HepG2 (cell line): ENCODE data around the gene NHERF2. TPM values are rescaled to one million over a fixed set of nuclear protein-coding genes. Genes with fewer than 3 reads are reported as not detected.
A peak's percentile ranks its signal among the peaks of the same experiment; 100 is the strongest.

Source experiments
- ARNTL ChIP-seq: sonication (generic); formaldehyde crosslinking; IDR thresholded peaks from 2 replicates; pipeline ENCODE4 v1.4.0; 2020; ENCODE audit warnings: mild to moderate bottlenecking, missing genetic modification reagents
- CENPT ChIP-seq: sonication (generic); formaldehyde crosslinking; IDR thresholded peaks from 2 replicates; pipeline ENCODE4 v1.8.0; 2022; ENCODE audit warnings: low read depth, mild to moderate bottlenecking, moderate library complexity, missing genetic modification reagents
- FOXA3 ChIP-seq: IDR thresholded peaks from 2 replicates; pipeline ENCODE4 v1.6.1; 2016; ENCODE audit warnings: missing genetic modification reagents, missing compliant biosample characterization
- GLI4 ChIP-seq: sonication (generic); formaldehyde crosslinking; IDR thresholded peaks from 2 replicates; pipeline ENCODE4 v1.5.1; 2020; ENCODE audit warnings: missing genetic modification reagents, mild to moderate bottlenecking, moderate library complexity, borderline replicate concordance
- IKZF1 ChIP-seq: fragments of 450-650 bp; IDR thresholded peaks from 2 replicates; pipeline ENCODE4 v1.7.1; 2016
- JUNB ChIP-seq: sonication (generic); formaldehyde crosslinking; IDR thresholded peaks from 2 replicates; pipeline ENCODE4 v1.8.0; 2022; ENCODE audit warnings: missing genetic modification reagents, mild to moderate bottlenecking, borderline replicate concordance
- NFE2 ChIP-seq: sonication (generic); formaldehyde crosslinking; IDR thresholded peaks from 2 replicates; pipeline ENCODE4 v1.4.0; 2020; ENCODE audit warnings: missing genetic modification reagents
- POLR2A ChIP-seq, 2 experiments: IDR thresholded peaks; 2 replicates each; pipeline ENCODE4 v1.6.1; 2011; ENCODE audit warnings: low read depth in 2 of 2, low read length in 2 of 2, mild to moderate bottlenecking in 1 of 2, moderate library complexity in 1 of 2; ENCODE audit not compliant: insufficient read depth in 1 of 2
- POLR2AphosphoS5 ChIP-seq: IDR thresholded peaks from 2 replicates; pipeline ENCODE4 v1.6.1; 2012; ENCODE audit warnings: low read depth, low read length
- RBM22 ChIP-seq: fragments of 200-400 bp; formaldehyde crosslinking; optimal IDR thresholded peaks from 2 replicates; pipeline ENCODE3; 2017; ENCODE audit warnings: mild to moderate bottlenecking, low read length, moderate library complexity
- SIN3B ChIP-seq: fragments of 150-350 bp; IDR thresholded peaks from 2 replicates; pipeline ENCODE4 v1.6.1; 2014; ENCODE audit warnings: low read length
- TEAD2 ChIP-seq: sonication (generic); formaldehyde crosslinking; IDR thresholded peaks from 2 replicates; pipeline ENCODE4 v1.9.0; 2021; ENCODE audit warnings: missing genetic modification reagents
- THAP11 ChIP-seq: IDR thresholded peaks from 2 replicates; pipeline ENCODE4 v1.6.1; 2016; ENCODE audit warnings: missing biosample characterization, missing genetic modification reagents
- TOE1 ChIP-seq: sonication (generic); formaldehyde crosslinking; IDR thresholded peaks from 2 replicates; pipeline ENCODE4 v1.4.0; 2020; ENCODE audit warnings: mild to moderate bottlenecking, missing genetic modification reagents
- XRCC5 ChIP-seq: fragments of 200-400 bp; formaldehyde crosslinking; optimal IDR thresholded peaks from 2 replicates; pipeline ENCODE3; 2017; ENCODE audit warnings: mild to moderate bottlenecking, low read length
- ZKSCAN8 ChIP-seq: IDR thresholded peaks from 2 replicates; pipeline ENCODE4 v1.6.1; 2016; ENCODE audit warnings: borderline replicate concordance, missing genetic modification reagents, missing compliant biosample characterization
- ZMYM4 ChIP-seq: sonication (generic); formaldehyde crosslinking; IDR thresholded peaks from 2 replicates; pipeline ENCODE4 v1.8.1; 2023; ENCODE audit warnings: mild to moderate bottlenecking, missing genetic modification reagents
- ZNF207 ChIP-seq: fragments of 450-650 bp; IDR thresholded peaks from 2 replicates; pipeline ENCODE4 v1.6.1; 2016; ENCODE audit warnings: antibody characterized with exemption, borderline replicate concordance
- ZNF30 ChIP-seq: sonication (generic); formaldehyde crosslinking; IDR thresholded peaks from 2 replicates; pipeline ENCODE4 v1.5.0; 2020; ENCODE audit warnings: mild to moderate bottlenecking, missing genetic modification reagents
- polyA plus RNA-seq, 8 experiments: library from polyadenylated mRNA; depleted of rRNA in 3 of 8; stranded (reverse) in 7 of 8; unstranded in 1 of 8; fragments of >200 nt; fragmentation: Illumina TruSeq in 4 of 8; extraction: Trizol in 4 of 8; gene quantifications; 2 replicates each; pipeline versions ENCODE4 v1.2.1 to v1.2.3, GENCODE V29; 2011 to 2016; ENCODE audit warnings: low read depth in 4 of 8, missing spikeins in 1 of 8, mixed read lengths in 1 of 8; ENCODE audit not compliant: insufficient read depth in 1 of 8
- total RNA-seq, 5 experiments: library from RNA; depleted of rRNA; stranded (reverse); fragments of >200 nt; fragmentation: Illumina TruSeq; extraction: Trizol; gene quantifications; 2 replicates each; pipeline ENCODE4 v1.2.3, GENCODE V29; 2016; ENCODE audit warnings: low read depth in 1 of 5
- TF ChIP-seq, protein P1 (sequence below): sonication (generic); formaldehyde crosslinking; IDR thresholded peaks from 2 replicates; pipeline ENCODE4 v1.5.0; 2020; ENCODE audit warnings: missing genetic modification reagents, mild to moderate bottlenecking, borderline replicate concordance
- TF ChIP-seq, protein P2 (sequence below): sonication (generic); formaldehyde crosslinking; IDR thresholded peaks from 2 replicates; pipeline ENCODE4 v1.5.0; 2020; ENCODE audit warnings: mild to moderate bottlenecking, missing genetic modification reagents
- TF ChIP-seq, protein P3 (sequence below): fragments of 450-650 bp; IDR thresholded peaks from 2 replicates; pipeline ENCODE4 v1.6.1; 2016
- TF ChIP-seq, protein P4 (sequence below): sonication (generic); formaldehyde crosslinking; IDR thresholded peaks from 2 replicates; pipeline ENCODE4 v1.4.0; 2020; ENCODE audit warnings: missing genetic modification reagents
- TF ChIP-seq, protein P5 (sequence below): IDR thresholded peaks from 2 replicates; pipeline ENCODE4 v1.6.1; 2016; ENCODE audit warnings: low read depth

NHERF2 gene
- total and polyA plus RNA-seq, 2 of the 13 experiments (the other 11 are each of a cell fraction or from before 2014, with no cell fraction given): 23.7 to 39.3 TPM

DNA sequence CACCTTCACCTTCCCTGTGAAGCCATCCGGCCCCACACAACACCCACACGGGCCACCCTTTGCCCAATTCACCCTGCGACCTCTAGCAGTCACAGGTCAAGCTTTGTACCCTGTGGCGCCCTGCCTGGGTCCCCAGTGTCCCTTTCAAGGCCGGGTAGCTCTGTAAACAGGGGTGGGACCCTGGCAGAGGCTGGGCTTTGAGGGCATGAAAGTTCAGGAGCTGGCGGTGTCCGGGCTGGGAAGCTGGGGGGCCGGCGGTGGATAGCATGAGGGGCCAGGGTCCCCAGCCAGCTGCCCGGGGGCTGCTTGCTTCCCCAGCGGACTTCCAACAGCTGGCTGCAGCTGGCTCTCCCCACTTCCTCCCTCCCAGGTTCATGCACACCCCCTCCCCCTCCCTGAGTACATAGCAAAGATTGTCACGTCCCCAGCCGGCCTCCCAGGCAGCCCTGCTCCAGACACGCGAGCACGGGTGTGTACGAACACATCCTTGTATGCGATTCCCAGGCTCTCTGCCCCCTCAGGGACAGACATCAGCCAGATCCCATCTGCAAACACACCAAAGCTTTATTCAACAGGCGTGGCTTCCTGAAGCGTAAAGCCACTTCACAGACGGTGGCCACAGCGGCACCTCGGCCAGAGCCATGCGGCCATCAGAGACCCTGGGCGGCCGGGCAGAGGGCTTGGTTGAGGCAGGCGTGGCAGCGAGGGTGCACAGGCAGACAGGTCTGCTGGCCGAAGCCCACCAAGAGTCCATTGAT lies 12.8 kb downstream of the NHERF2 start (continued):
- TF ChIP-seq JUNB (no peak; the same call in 1 of the 2 replicates), FOXA3 (CRISPR knock-in tag) (peak; percentile 80), NFE2 (no peak), RBM22 (peak; percentile 49), SIN3B (no peak), POLR2A (IDR thresholded peaks at IDR 0.05; ENCODE audit: insufficient read depth in 1 of 2, low read depth in 2 of 2, low read length in 2 of 2) (peak in 1 of 2 experiments; percentile 52; a peak in 3 of 4 replicates), ZNF30 (no peak), TOE1 (no peak), ZKSCAN8 (CRISPR knock-in tag) (peak; percentile 75; the same call in 1 of the 2 replicates), GLI4 (CRISPR knock-in tag) (no peak), POLR2AphosphoS5 (no peak; the same call in 1 of the 2 replicates), CENPT (no peak; the same call in 1 of the 2 replicates), ARNTL (CRISPR knock-in tag) (peak; percentile 58), XRCC5 (peak; percentile 25), ZNF207 (no peak), TEAD2 (CRISPR knock-in tag) (no peak), ZMYM4 (CRISPR knock-in tag) (peak; percentile 10; the same call in 1 of the 2 replicates), IKZF1 (no peak), THAP11 (CRISPR knock-in tag) (peak; percentile 80)
- TF ChIP-seq, protein P1, sequence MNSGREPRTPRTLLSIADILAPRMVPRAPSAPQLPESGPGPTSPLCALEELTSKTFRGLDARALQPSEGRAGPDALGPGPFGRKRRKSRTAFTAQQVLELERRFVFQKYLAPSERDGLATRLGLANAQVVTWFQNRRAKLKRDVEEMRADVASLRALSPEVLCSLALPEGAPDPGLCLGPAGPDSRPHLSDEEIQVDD (CRISPR knock-in tag): no peak
- TF ChIP-seq, protein P2, sequence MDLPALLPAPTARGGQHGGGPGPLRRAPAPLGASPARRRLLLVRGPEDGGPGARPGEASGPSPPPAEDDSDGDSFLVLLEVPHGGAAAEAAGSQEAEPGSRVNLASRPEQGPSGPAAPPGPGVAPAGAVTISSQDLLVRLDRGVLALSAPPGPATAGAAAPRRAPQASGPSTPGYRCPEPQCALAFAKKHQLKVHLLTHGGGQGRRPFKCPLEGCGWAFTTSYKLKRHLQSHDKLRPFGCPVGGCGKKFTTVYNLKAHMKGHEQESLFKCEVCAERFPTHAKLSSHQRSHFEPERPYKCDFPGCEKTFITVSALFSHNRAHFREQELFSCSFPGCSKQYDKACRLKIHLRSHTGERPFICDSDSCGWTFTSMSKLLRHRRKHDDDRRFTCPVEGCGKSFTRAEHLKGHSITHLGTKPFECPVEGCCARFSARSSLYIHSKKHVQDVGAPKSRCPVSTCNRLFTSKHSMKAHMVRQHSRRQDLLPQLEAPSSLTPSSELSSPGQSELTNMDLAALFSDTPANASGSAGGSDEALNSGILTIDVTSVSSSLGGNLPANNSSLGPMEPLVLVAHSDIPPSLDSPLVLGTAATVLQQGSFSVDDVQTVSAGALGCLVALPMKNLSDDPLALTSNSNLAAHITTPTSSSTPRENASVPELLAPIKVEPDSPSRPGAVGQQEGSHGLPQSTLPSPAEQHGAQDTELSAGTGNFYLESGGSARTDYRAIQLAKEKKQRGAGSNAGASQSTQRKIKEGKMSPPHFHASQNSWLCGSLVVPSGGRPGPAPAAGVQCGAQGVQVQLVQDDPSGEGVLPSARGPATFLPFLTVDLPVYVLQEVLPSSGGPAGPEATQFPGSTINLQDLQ (CRISPR knock-in tag): no peak
- TF ChIP-seq, protein P3, sequence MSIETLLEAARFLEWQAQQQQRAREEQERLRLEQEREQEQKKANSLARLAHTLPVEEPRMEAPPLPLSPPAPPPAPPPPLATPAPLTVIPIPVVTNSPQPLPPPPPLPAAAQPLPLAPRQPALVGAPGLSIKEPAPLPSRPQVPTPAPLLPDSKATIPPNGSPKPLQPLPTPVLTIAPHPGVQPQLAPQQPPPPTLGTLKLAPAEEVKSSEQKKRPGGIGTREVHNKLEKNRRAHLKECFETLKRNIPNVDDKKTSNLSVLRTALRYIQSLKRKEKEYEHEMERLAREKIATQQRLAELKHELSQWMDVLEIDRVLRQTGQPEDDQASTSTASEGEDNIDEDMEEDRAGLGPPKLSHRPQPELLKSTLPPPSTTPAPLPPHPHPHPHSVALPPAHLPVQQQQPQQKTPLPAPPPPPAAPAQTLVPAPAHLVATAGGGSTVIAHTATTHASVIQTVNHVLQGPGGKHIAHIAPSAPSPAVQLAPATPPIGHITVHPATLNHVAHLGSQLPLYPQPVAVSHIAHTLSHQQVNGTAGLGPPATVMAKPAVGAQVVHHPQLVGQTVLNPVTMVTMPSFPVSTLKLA: peak; percentile 48; the same call in 1 of the 2 replicates
- TF ChIP-seq, protein P4, sequence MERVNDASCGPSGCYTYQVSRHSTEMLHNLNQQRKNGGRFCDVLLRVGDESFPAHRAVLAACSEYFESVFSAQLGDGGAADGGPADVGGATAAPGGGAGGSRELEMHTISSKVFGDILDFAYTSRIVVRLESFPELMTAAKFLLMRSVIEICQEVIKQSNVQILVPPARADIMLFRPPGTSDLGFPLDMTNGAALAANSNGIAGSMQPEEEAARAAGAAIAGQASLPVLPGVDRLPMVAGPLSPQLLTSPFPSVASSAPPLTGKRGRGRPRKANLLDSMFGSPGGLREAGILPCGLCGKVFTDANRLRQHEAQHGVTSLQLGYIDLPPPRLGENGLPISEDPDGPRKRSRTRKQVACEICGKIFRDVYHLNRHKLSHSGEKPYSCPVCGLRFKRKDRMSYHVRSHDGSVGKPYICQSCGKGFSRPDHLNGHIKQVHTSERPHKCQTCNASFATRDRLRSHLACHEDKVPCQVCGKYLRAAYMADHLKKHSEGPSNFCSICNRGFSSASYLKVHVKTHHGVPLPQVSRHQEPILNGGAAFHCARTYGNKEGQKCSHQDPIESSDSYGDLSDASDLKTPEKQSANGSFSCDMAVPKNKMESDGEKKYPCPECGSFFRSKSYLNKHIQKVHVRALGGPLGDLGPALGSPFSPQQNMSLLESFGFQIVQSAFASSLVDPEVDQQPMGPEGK (CRISPR knock-in tag): peak; percentile 88
- TF ChIP-seq, protein P5, sequence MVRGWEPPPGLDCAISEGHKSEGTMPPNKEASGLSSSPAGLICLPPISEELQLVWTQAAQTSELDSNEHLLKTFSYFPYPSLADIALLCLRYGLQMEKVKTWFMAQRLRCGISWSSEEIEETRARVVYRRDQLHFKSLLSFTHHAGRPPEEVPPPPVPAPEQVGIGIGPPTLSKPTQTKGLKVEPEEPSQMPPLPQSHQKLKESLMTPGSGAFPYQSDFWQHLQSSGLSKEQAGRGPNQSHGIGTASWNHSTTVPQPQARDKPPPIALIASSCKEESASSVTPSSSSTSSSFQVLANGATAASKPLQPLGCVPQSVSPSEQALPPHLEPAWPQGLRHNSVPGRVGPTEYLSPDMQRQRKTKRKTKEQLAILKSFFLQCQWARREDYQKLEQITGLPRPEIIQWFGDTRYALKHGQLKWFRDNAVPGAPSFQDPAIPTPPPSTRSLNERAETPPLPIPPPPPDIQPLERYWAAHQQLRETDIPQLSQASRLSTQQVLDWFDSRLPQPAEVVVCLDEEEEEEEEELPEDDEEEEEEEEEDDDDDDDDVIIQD (CRISPR knock-in tag): no peak
